ENCODE results near the gene CANT1.

DNA sequence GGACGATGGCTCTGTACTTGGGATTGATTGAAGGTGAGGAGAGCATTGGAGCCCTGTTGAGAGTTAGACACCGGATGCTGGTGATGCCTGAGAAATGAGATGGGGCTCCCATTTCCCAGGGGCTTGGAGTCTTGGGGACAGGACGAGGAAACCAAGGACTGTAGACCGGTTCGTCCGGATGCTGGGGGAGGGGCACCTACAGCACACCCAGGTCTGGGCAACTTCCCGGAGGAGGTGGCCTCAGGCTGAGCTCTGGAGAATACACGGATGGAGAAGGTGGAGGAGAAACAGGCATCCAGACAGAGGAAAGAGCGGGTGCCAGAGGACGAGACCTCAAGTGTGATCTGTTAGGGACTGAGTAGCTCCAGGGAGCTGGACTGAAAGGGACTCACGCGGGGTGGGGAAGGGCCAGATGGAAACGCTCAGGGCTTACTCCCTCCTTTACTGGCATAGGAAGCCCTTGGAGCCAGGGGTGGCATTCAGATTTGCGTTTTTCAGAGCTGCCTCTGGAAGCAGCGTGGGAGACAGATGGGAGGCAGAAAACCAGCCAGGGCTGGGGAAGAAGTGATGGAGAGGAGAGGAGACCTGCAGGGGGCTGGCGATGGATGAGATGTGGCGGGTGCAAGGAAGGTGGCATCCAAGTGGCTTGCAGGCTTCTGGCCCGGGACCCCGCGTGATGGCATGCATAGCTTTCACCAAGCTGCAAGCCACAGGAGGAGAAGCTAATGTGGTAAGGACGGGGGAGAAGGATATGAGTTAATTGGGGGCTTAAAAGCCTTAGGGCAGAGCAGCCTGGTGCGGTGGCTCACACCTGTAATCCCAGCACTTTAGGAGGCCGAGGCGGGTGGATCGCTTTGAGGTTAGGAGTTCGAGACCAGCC is 22.7 kb upstream of the CANT1 start:
- no peak for TF ChIP-seq POLR2A (IDR thresholded peaks at IDR 0.05)
- TF ChIP-seq, protein P1, sequence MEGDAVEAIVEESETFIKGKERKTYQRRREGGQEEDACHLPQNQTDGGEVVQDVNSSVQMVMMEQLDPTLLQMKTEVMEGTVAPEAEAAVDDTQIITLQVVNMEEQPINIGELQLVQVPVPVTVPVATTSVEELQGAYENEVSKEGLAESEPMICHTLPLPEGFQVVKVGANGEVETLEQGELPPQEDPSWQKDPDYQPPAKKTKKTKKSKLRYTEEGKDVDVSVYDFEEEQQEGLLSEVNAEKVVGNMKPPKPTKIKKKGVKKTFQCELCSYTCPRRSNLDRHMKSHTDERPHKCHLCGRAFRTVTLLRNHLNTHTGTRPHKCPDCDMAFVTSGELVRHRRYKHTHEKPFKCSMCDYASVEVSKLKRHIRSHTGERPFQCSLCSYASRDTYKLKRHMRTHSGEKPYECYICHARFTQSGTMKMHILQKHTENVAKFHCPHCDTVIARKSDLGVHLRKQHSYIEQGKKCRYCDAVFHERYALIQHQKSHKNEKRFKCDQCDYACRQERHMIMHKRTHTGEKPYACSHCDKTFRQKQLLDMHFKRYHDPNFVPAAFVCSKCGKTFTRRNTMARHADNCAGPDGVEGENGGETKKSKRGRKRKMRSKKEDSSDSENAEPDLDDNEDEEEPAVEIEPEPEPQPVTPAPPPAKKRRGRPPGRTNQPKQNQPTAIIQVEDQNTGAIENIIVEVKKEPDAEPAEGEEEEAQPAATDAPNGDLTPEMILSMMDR (IDR thresholded peaks at IDR 0.05 in 4 of 5, conservative IDR thresholded peaks at IDR 0.05 in 1 of 5): no peak
